Cardiac septum (tissue), 1 donor: ENCODE results near the gene HIVEP1. TPM values are rescaled to one million over a fixed set of nuclear protein-coding genes. Genes with fewer than 3 reads are reported as not detected.
"Not testable (repeated sequence)": the region's sequence is repeated elsewhere in the genome, so short reads cannot be mapped to it uniquely, and the experiment has no call there.

ENCODE experiments used
- DNase-seq: peaks from one replicate; pipeline ENCODE4 v3.0.0-alpha.2; 2020; ENCODE audit warnings: low spot score
- intact Hi-C: fragments of 100-400 bp; cut with DNase I; formaldehyde crosslinking; loops from one replicate; pipeline ENCODE4 v1.14.0; 2022
- total RNA-seq: library from RNA; stranded (reverse); fragmentation: NEBNext Ultra II Directional; extraction: Animal tissue kit (Norgen Biotek cat#: 25700); gene quantifications from one replicate; pipeline ENCODE4 v1.2.1, GENCODE V29; 2021
- donor health status: DM: no; HTN: no; CAD: no.

The HIVEP1 gene
- total RNA-seq, 1 donor from 2014 or later = 17.8 TPM

GRCh38 chr6:12165722-12166280 lies 153.7 kb downstream of the HIVEP1 start:
- intact Hi-C loops = no loop called here
- no peak for DNase-seq

GRCh38 chr6:12169377-12169776 lies 157.3 kb downstream of the HIVEP1 start:
- intact Hi-C loops = no loop called here
- no peak for DNase-seq

DNA sequence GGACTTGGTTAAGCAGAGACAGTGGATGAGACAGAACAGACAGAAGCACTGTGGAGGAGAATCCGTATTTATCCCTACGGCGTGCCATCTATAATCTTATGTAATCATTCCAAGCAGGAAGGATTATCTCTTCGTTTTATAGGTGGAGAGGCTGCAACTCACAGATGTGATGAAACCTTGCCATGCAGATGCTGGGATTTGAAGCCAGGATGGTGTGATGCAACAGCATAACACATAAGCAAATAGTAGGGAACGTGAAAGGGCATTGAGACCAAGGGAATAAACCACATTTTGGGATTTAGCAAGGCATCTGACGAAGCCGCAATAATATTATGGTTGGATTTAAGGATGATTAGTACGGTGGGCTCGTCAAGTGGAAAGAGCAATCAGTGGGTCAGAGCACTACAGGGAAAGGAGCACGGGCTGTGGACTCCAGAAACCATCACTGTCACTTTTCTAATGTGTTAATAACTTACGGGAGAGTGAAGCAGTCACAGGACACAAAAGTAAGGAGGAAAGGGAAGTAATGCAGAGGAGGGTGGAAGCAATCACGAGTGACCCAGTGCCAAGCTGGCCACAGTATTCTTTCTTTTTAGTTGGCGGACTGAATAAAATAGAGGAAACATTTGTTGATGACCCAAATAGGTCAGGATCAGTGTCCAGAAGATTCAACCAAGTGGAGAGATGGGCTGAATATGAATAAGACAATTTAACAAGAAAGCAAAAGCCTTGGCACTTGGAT lies 158.4 kb downstream of the HIVEP1 start:
- intact Hi-C loops = no loop called here
- DNase-seq = no peak

DNA sequence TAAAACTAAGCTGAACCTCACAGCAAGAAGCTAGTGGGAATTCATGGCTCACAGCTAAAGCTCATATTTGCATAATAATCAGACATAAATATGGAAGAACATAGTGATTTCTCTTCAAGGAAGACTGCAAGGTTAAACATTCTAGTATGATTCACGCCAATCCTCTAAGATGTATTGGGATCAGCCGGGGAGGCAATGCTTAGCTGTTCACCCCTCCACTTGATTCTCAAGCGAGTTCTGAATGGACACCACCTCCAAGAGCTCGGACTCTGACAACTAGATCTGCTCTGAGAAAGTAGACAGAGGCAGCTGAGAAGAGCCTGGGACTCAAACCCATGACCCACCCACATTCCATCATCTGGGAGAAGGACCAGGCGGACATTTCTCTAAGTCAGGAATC lies 159.6 kb downstream of the HIVEP1 start:
- no peak for DNase-seq
- intact Hi-C loops = no loop called here

- intact Hi-C loops = no loop called here
Observed at GRCh38 chr6:12172572-12172971, 160.5 kb downstream of the HIVEP1 start.

GRCh38 chr6:12173181-12173580 lies 161.1 kb downstream of the HIVEP1 start:
- intact Hi-C loops = no loop called here
- no peak for DNase-seq

More at GRCh38 chr6:12172572-12172971, 160.5 kb downstream of the HIVEP1 start:
- no peak for DNase-seq

- DNase-seq = no peak
- intact Hi-C loops = no loop called here
Observed at GRCh38 chr6:12173661-12174060, 161.5 kb downstream of the HIVEP1 start.

DNA sequence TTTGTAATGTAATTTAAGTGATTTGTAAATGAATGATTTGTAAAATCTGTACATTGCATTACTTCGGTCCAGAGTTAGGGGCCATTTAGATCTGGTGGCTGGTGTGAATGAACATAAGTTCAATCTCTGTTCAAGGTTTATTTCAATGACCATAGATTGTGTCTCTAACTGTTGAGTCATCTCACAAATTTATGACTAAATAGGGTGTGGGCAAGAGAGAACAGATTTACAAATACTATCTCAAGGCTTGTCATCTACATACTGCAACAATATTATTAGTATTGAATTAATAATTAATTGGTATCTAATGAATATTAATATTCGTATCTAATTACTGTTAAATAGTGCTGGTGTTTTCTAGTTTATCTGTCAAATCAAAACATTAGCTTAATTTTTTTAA lies 162.8 kb downstream of the HIVEP1 start:
- intact Hi-C loops = no loop called here

DNA sequence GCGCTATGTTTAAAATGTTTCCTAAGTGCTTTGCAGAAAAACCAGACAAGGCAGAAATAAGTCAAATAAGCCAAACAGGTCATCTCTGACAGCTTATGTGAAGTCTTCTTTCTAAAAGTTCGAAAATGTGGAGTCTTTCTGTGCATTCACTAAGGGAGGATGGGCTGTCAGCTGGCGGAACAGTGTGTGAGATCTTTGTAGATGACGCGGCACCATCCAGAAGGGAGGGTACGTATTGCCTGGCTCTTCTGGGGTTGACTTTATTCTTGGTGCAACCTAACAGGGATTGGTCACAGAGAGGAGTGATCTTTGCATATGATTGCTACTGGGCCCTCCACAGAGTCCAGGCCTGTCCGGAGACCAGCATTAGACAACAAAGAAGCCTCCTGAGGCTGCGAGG lies 163.5 kb downstream of the HIVEP1 start:
- intact Hi-C loops = no loop called here
- no peak for DNase-seq

More for the DNA sequence above, 162.8 kb downstream of the HIVEP1 start:
- DNase-seq = no peak

GRCh38 chr6:12176782-12177181 lies 164.7 kb downstream of the HIVEP1 start:
- DNase-seq, intact Hi-C loops: not testable (repeated sequence)

- intact Hi-C loops = no loop called here
Observed at GRCh38 chr6:12178521-12178920, 166.4 kb downstream of the HIVEP1 start.

DNA sequence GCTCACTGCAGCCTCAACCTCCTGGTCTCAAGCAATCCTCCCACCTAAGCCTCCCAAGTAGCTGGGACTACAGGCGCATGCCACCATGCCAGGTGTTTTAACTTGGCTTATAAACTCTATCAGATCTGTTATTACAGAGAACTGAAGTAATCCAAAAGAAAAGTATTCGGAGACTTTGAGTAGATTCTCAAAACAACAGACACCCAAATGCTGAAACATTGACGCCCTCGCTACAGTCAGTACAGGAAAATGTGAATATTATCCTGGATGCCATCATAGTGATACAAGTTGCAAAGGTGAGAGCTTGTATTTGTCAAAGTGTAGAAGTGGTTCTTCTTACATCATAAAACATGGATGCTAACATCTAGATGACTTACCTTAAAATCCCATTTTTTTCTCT lies 169.4 kb downstream of the HIVEP1 start:
- intact Hi-C loops = no loop called here

More at GRCh38 chr6:12178521-12178920, 166.4 kb downstream of the HIVEP1 start:
- DNase-seq = no peak

GRCh38 chr6:12182676-12183075 lies 170.6 kb downstream of the HIVEP1 start:
- intact Hi-C loops = no loop called here
- no peak for DNase-seq

More for the DNA sequence above, 169.4 kb downstream of the HIVEP1 start:
- no peak for DNase-seq

GRCh38 chr6:12185081-12185673 lies 173.1 kb downstream of the HIVEP1 start:
- intact Hi-C loops = no loop called here
- DNase-seq = no peak

- no peak for DNase-seq
- intact Hi-C loops = no loop called here
Observed at GRCh38 chr6:12186528-12186927, 174.4 kb downstream of the HIVEP1 start.

- no peak for DNase-seq
- intact Hi-C loops = no loop called here
Observed at GRCh38 chr6:12189150-12189549, 177.0 kb downstream of the HIVEP1 start.

- no peak for DNase-seq
- intact Hi-C loops = no loop called here
Observed at GRCh38 chr6:12189661-12190060, 177.5 kb downstream of the HIVEP1 start.

DNA sequence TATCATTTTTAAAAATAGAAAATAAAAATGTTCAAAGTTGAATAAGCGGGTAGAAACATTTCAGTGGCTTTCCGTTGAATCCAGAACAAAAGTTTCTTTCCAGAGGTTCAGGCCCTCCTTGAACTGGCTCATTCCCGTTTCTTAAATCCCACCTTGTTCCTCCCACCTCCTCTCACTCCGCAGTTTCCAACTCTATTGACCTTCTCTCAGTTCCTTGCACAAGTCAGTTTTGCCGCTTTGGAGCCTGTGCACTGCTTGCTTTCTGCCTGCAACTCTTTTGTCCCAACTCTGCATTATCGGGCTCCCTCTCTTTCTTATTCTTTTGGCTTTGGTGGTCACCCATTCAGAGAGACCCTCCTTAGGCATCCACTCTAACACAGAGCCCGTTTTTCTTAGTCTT lies 178.1 kb downstream of the HIVEP1 start:
- DNase-seq = no peak
- intact Hi-C loops = no loop called here

DNA sequence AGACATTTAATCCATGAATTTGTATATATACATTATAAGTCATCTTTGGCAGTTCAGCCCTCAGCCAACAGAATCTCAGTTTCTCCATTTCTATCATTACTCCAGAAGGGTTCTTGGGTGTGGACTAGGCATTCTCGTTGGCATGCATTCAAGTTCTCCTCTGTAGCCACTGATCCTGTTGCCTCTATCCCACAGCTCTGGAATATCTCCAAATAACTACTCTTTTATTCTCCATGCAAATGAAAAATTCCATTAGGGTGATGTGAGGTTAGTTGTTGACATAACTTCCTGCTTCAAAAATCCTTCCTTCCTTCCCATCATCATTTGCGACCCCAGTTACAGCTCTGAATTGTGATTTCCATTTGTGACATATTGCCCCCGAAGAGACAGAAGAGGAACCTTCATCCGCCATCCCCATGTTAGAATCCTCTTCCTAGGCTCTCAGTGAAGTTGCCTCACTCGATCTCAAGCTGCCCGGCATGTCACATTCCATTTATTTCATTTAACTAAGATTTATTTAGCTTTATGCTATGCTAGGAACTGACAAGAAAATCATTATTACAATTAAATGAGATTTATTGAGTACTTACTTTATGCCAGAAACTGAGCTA lies 184.3 kb downstream of the HIVEP1 start:
- intact Hi-C loops = no loop called here
- no peak for DNase-seq

- DNase-seq = no peak
- intact Hi-C loops = no loop called here
Observed at GRCh38 chr6:12198851-12199250, 186.7 kb downstream of the HIVEP1 start.
